GM18499 (cell line): ENCODE measurements around the gene PLEKHA3.
A peak's percentile ranks its signal among the peaks of the same experiment; 100 is the strongest.

ENCODE experiments used
- ATAC-seq: cut with Tn5 transposase; IDR thresholded peaks from one replicate; pipeline ENCODE4 v1.9.1; 2021; ENCODE audit warnings: moderate number of reproducible peaks; ENCODE audit not compliant: insufficient read depth, unreplicated experiment

PLEKHA3 gene

GRCh38 chr2:178478439-178479274, 1.6 kb upstream of the PLEKHA3 start, which contains the start of gene FKBP7:
TSS of gene FKBP7 (minus strand) at chr2:178478600. CDS start at chr2:178478499, 101 bp downstream.
- ATAC-seq, result no peak

DNA sequence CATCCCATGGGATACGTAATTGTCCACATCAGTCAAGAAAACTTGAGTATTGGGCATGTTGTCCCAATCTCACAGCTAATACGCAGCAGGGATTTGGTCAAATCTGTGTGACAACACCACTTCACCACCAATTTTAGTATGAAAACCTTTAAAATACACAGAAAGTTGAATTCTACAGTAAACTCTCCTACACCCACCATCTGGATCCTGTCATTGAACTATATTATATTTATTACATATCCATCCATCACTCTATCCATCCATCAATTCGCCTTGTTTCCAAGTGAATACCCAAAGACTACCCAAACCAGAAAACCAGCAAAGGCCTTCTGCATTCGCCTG, 1.0 kb upstream of the PLEKHA3 start:
- no peak for ATAC-seq

DNA sequence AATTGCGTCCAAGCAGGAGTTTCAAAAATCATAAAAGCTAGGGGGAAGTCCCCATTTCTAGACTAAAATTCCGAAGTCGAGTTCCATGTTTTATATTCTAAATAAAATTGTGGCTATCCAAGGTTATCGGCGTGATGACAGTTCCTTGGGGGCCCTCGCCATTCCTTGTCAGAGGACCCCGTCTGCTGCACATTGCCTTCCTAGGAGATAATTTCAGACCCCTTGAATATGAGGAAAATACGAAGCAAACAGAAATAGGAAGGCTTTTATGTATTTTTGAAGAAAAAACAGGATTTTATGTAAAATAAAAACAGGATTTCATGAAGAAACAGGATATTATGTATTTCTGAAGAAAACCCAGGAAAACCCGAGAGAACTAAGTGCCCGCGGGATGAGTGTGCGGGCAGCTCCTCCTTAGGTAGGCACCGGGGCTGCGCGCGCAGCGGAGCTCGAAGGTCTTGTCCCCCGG, 465 bp upstream of the PLEKHA3 start:
- no peak for ATAC-seq

DNA sequence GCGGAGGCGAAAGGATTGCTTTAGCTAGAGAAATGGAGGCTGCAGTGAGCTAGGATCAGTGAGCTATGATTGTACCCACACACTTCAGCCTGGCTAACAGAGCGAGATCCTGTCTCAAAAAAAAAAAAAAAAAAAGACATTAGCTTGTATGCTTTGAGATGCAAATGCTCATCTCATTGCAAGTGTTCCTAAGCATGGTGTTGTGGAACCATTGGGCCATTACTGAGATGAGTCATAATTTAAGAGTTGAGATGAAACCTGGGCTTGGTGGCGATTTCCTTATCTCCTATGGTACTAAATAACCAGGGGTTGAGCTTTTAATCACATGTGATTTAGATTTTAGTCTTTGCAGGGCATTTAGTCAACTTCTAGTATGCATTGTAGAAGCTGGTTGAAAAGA, 2.2 kb downstream of the PLEKHA3 start:
- ATAC-seq, result peak; percentile 36

GRCh38 chr2:178484245-178485041, 4.2 kb downstream of the PLEKHA3 start:
- no peak for ATAC-seq

DNA sequence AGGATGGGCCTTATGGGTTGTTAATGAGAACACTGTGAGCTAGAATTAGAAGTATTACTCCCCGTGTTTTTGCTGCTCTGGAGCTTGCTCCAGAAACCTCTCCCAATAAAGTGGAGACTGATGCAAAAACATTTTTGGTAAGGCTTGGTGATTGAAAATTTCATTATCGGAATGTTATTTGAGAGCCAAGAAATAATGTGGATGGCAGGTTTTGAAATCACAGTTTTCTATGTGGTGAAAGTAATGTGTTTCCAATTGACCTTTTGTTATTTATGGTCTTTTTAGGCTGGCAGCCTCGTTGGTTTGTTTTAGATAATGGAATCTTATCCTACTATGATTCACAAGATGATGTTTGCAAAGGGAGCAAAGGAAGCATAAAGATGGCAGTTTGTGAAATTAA, 5.1 kb downstream of the PLEKHA3 start:
- ATAC-seq, result no peak

DNA sequence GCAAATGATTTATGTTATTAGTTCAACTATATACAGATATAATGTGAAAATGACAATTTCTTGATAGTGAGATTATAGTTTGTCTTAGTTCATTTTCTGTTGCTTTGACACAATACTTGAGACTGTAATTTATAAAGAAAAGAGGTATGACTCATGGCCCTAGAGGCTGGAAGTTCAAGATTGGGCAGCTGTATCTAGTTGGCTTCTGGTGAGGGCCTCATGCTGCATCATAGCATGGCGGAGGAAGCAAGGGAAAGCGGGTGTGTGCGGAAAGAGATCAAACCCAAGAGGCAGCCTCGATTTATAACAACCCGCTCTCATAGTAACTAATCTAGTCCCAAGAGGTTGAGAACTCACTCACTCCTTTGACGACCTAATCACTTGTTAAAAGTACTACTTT, 11.4 kb downstream of the PLEKHA3 start:
- no peak for ATAC-seq

DNA sequence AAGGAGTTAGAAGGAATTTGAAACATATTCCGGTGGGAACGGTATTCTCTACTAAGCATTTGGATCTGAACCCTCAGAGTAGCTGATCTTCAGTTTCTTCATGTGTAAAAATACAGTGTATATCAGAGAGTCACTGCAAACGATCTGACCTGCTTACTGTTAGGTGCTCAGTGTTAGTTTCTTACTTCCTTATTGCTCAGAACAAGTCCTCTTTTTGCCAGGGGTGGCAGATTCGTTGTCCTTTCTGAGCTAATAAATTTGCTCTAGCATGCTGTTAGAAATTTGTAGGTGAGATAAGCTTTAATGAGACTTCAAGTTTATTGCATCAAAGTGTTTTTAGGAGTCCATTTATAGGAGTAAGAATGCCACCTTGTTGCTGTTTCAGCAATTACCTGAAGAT, 15.8 kb downstream of the PLEKHA3 start:
- ATAC-seq, result no peak

- peak; percentile 63 for ATAC-seq
Observed at GRCh38 chr2:178498137-178498536, 17.9 kb downstream of the PLEKHA3 start.

- ATAC-seq, result no peak
Observed at GRCh38 chr2:178499640-178500039, 19.4 kb downstream of the PLEKHA3 start.

- ATAC-seq, result no peak
Observed at GRCh38 chr2:178502751-178503150, 22.5 kb downstream of the PLEKHA3 start.

GRCh38 chr2:178506101-178506500, 25.8 kb downstream of the PLEKHA3 start:
- no peak for ATAC-seq

GRCh38 chr2:178506524-178506923, 26.3 kb downstream of the PLEKHA3 start:
- no peak for ATAC-seq

GRCh38 chr2:178506949-178507348, 26.7 kb downstream of the PLEKHA3 start:
- no peak for ATAC-seq

- no peak for ATAC-seq
Observed at GRCh38 chr2:178508646-178509045, 28.4 kb downstream of the PLEKHA3 start.

- ATAC-seq, result no peak
Observed at GRCh38 chr2:178510384-178510783, 30.1 kb downstream of the PLEKHA3 start.

DNA sequence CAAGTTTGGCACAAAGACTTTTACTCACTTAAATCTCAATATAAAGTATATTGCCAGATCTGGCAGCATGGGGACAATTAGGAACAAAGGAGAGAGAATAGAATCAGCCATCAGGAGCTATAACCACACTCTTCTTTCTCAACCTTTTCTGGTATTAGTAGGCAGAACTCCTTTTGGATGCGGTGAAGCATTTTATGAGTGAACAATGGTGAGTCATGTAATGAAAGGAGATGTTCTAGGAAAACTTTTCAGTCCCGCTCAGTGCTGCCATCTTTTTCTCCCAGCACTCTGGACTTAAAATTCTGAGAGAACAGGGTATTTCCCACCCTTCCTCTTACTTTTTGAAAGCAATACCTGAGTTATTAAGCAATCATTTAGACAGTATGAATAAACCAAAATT, 32.2 kb downstream of the PLEKHA3 start:
- ATAC-seq, result no peak

GRCh38 chr2:178513876-178514275, 33.6 kb downstream of the PLEKHA3 start:
- ATAC-seq, result no peak

DNA sequence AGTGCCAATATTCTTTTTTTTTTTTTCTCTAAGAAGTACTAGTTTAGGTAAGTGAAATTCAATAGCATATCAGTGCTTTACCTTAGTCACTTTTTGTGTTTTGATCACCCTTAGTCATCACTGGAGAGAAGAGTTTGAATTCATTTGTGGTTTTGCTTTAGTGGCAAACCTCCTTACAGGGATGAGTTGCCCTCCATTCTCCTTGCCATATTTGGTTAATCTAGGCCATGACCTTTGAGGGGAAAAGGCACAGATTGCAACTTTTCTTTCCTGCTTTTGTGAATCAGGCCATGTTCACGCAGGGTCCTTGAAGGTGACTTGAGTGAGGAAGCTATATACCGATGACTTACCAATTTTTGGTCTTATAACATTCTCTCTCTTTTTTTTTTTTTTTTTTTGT, 34.4 kb downstream of the PLEKHA3 start:
- ATAC-seq, result no peak

DNA sequence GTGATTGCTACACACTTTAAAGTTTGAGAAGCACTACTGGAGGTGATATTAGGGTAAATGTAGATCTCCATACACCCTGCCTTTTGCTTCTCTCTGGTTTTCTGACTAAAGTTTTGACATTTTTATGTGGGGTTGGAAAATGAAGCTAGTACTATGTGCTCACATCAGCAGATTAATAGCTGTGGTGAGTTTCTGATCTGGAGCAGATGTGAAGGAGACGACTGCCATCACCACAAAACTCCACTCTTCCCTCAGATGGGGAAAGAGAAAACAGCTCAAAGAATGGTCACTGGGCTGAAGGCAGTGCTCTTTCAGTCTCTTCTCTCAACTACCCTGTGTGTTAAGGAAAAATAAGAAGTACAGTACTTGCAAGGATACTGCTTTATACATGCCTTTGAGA, 37.2 kb downstream of the PLEKHA3 start:
- no peak for ATAC-seq
